Keratinocyte (primary cell): ENCODE results near the gene C10orf53. TPM values are rescaled to one million over a fixed set of nuclear protein-coding genes. Genes with fewer than 3 reads are reported as not detected.

Experiments
- DNase-seq: peaks from one replicate; pipeline ENCODE4 v3.0.0-alpha.2; 2011; ENCODE audit warnings: low read depth, missing footprints, low spot score
- FAIRE-seq: peaks from 2 replicates; lab custom pipeline; 2011; peaks lifted over from hg19 to GRCh38; lab: Jason Lieb, UNC
- H2AFZ ChIP-seq: 2 replicates; pipeline ENCODE4 v1.6.0; 2012; ENCODE audit warnings: low read length, control low read depth, inconsistent platforms; ENCODE audit not compliant: control insufficient read depth
- H3K27ac ChIP-seq: 2 replicates; pipeline ENCODE4 v1.5.1; 2011; ENCODE audit warnings: low read length; ENCODE audit not compliant: control insufficient read depth, insufficient read depth
- H3K27me3 ChIP-seq: 3 replicates; pipeline ENCODE4 v1.6.0; 2011; ENCODE audit warnings: low read length; ENCODE audit not compliant: control insufficient read depth, insufficient read depth; ENCODE audit errors: extremely low read depth
- H3K36me3 ChIP-seq, 2 experiments: 2 replicates in 1 of 2; 3 replicates in 1 of 2; pipeline ENCODE4 v1.5.1; 2011; ENCODE audit warnings: low read length in 2 of 2, mild to moderate bottlenecking in 1 of 2; ENCODE audit not compliant: control insufficient read depth in 2 of 2, insufficient read depth in 2 of 2; ENCODE audit errors: extremely low read depth in 1 of 2
- H3K4me1 ChIP-seq: 3 replicates; pipeline ENCODE4 v1.5.1; 2011; ENCODE audit warnings: low read length; ENCODE audit not compliant: control insufficient read depth, insufficient read depth; ENCODE audit errors: extremely low read depth
- H3K4me2 ChIP-seq: 3 replicates; pipeline ENCODE4 v1.6.0; 2011; ENCODE audit warnings: low read depth, low read length; ENCODE audit not compliant: control insufficient read depth, insufficient read depth; ENCODE audit errors: extremely low read depth
- H3K4me3 ChIP-seq, 3 experiments: fragments of 200-600 bp in 1 of 3; sonication (generic) in 1 of 3; 2 replicates in 2 of 3; 3 replicates in 1 of 3; pipeline ENCODE4 v1.5.1; 2011 to 2016; ENCODE audit warnings: low read length in 3 of 3, mild to moderate bottlenecking in 3 of 3, control low read depth in 2 of 3, inconsistent platforms in 1 of 3, low read depth in 1 of 3, mixed read lengths in 1 of 3, mixed run types in 1 of 3, moderate library complexity in 1 of 3; ENCODE audit not compliant: control insufficient read depth in 2 of 3, insufficient read depth in 2 of 3; ENCODE audit errors: extremely low read depth in 1 of 3
- H3K79me2 ChIP-seq: 2 replicates; pipeline ENCODE4 v1.6.0; 2012; ENCODE audit warnings: low read length; ENCODE audit not compliant: control insufficient read depth, insufficient read depth
- H3K9ac ChIP-seq: 3 replicates; pipeline ENCODE4 v1.6.0; 2011; ENCODE audit warnings: low read length; ENCODE audit not compliant: control insufficient read depth, insufficient read depth; ENCODE audit errors: extremely low read depth
- H3K9me1 ChIP-seq: 3 replicates; pipeline ENCODE4 v1.6.0; 2011; ENCODE audit warnings: low read length; ENCODE audit not compliant: control insufficient read depth, insufficient read depth; ENCODE audit errors: extremely low read depth
- H3K9me3 ChIP-seq: 2 replicates; pipeline ENCODE4 v1.5.1; 2012; ENCODE audit warnings: low read depth, low read length; ENCODE audit not compliant: control insufficient read depth
- H4K20me1 ChIP-seq: 3 replicates; pipeline ENCODE4 v1.6.0; 2011; ENCODE audit warnings: low read length; ENCODE audit not compliant: control insufficient read depth, insufficient read depth; ENCODE audit errors: extremely low read depth
- EZH2 ChIP-seq: IDR thresholded peaks from one replicate; pipeline ENCODE4 v1.6.1; 2012; ENCODE audit warnings: inconsistent platforms, mild to moderate bottlenecking, low read length, moderate library complexity
- dilution Hi-C: fragments of 300-500 bp; cut with MboI; formaldehyde crosslinking; loops from one replicate; pipeline ENCODE4 v1.7.0; 2020; ENCODE audit warnings: low sequenced_read_pairs; ENCODE audit not compliant: extremely low pct_ligation_motif_present
- polyA plus RNA-seq, 5 experiments: library from polyadenylated mRNA; depleted of rRNA in 3 of 5; stranded (reverse) in 3 of 5; stranded (forward) in 1 of 5; unstranded in 1 of 5; fragments of >200 nt; gene quantifications; 1 replicate in 1 of 5; 2 replicates in 3 of 5; 3 replicates in 1 of 5; pipeline versions ENCODE4 v1.2.1 to v1.2.3, GENCODE V29; 2011 to 2012; ENCODE audit warnings: missing spikeins in 2 of 5, low read depth in 1 of 5, low replicate concordance in 1 of 5
- TF ChIP-seq, protein P1 (sequence below), 3 experiments: IDR thresholded peaks in 1 of 3; conservative IDR thresholded peaks in 1 of 3; optimal IDR thresholded peaks in 1 of 3; 2 replicates in 2 of 3; 3 replicates in 1 of 3; pipeline versions ENCODE3 to v1.5.1; 2011; ENCODE audit warnings: low read length in 3 of 3, mild to moderate bottlenecking in 3 of 3, moderate library complexity in 2 of 3, control low read depth in 1 of 3, inconsistent platforms in 1 of 3; ENCODE audit not compliant: insufficient read depth in 2 of 3; ENCODE audit errors: extremely low read depth in 1 of 3

C10orf53 gene
- polyA plus RNA-seq, 1 donor (not counting 4 experiments of a cell fraction or from before 2014, with no cell fraction given) = not detected

DNA sequence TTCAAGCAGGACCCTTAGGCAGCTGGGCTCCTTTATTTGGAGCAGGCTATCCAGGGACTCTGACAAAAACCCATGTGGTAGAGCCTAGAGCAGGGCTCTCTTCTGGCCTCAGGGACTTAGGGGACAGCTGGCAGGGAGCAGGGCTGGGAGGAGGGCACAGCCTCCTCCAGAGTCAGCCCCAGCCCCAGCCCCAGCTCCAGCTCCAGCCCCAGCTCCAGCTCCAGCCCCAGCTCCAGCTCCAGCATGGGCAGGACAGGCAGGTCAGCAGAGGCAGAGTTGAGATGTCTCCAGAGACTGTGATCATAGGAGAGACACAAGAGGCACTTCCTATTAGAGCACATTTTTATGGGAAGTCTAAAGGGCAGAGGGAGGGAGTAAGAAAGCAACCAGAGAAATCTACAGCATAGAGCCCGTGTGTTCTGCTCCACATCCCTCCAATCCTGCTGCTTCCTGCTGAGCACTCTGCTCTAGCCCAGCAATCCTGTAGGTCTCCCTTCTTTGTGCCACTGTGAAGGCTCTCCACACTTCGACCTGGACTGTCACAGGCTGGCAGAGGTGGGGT lies 13.3 kb upstream of the C10orf53 start:
- Histone ChIP-seq H3K4me2 (no peak overlapping the region), H3K9me3 (no peaks in the 10 kb centered on the region), H3K9me1 (no peaks in the 10 kb centered on the region), H3K4me1 (peaks cover 12% of the 10 kb centered on the region), H3K36me3 (no peaks in the 10 kb centered on the region), H3K9ac (no peak overlapping the region), H4K20me1 (no peaks in the 10 kb centered on the region), H2AFZ (no peak overlapping the region), H3K4me3 (no peak overlapping the region), H3K27me3 (no peaks in the 10 kb centered on the region), H3K79me2 (no peaks in the 10 kb centered on the region), H3K27ac (no peak overlapping the region)
- TF ChIP-seq, protein P1, sequence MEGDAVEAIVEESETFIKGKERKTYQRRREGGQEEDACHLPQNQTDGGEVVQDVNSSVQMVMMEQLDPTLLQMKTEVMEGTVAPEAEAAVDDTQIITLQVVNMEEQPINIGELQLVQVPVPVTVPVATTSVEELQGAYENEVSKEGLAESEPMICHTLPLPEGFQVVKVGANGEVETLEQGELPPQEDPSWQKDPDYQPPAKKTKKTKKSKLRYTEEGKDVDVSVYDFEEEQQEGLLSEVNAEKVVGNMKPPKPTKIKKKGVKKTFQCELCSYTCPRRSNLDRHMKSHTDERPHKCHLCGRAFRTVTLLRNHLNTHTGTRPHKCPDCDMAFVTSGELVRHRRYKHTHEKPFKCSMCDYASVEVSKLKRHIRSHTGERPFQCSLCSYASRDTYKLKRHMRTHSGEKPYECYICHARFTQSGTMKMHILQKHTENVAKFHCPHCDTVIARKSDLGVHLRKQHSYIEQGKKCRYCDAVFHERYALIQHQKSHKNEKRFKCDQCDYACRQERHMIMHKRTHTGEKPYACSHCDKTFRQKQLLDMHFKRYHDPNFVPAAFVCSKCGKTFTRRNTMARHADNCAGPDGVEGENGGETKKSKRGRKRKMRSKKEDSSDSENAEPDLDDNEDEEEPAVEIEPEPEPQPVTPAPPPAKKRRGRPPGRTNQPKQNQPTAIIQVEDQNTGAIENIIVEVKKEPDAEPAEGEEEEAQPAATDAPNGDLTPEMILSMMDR (optimal IDR thresholded peaks at IDR 0.05 in 1 of 3, IDR thresholded peaks at IDR 0.05 in 1 of 3, conservative IDR thresholded peaks at IDR 0.05 in 1 of 3; ENCODE audit: extremely low read depth in 1 of 3, insufficient read depth in 2 of 3, low read length in 3 of 3) = no peak
- TF ChIP-seq EZH2 = no peak
- dilution Hi-C loops = no loop called here
- FAIRE-seq (no peak), DNase-seq (no peak)

DNA sequence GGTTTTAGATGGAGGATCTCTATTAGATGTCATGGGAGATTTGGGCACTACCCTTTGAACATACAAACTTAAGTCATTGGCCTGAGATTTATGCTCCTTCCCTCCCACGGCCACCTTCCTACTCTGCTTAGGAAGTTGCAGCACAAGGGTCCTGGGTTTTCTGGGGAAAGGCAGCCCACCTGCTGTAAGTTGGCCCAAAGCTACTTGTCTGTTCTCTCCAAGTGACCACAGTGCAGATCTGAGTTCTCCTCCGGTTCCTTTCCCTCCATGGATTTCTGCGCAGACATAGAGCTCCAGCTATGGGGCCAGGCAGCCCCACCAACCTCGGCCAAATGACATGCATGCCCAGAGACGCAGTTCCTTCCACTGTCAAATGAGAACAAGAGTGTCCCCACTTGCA lies 12.8 kb upstream of the C10orf53 start:
- no peaks in the 10 kb centered on the region for H3K9me1 ChIP-seq
- no peaks in the 10 kb centered on the region for H3K36me3 ChIP-seq
- no peaks in the 10 kb centered on the region for H4K20me1 ChIP-seq
- FAIRE-seq (no peak), DNase-seq (no peak)
- no peak overlapping the region for H2AFZ ChIP-seq
- H3K4me1 ChIP-seq = peaks cover 12% of the 10 kb centered on the region
- no peaks in the 10 kb centered on the region for H3K27me3 ChIP-seq
- no peaks in the 10 kb centered on the region for H3K79me2 ChIP-seq
- no peak overlapping the region for H3K9ac ChIP-seq
- H3K9me3 ChIP-seq = no peaks in the 10 kb centered on the region
- H3K27ac ChIP-seq = no peak overlapping the region
- no peak overlapping the region for H3K4me3 ChIP-seq
- dilution Hi-C loops = no loop called here
- no peak for TF ChIP-seq EZH2
- TF ChIP-seq, protein P1 (optimal IDR thresholded peaks at IDR 0.05 in 1 of 3, IDR thresholded peaks at IDR 0.05 in 1 of 3, conservative IDR thresholded peaks at IDR 0.05 in 1 of 3; ENCODE audit: extremely low read depth in 1 of 3, insufficient read depth in 2 of 3, low read length in 3 of 3) = no peak
- H3K4me2 ChIP-seq = no peak overlapping the region
